ENCODE measurements around the gene GPBP1. TPM values are rescaled to one million over a fixed set of nuclear protein-coding genes. Genes with fewer than 3 reads are reported as not detected.

GPBP1 gene
- total and polyA plus RNA-seq, 9 of the 15 experiments (the other 6 are each of a cell fraction or from before 2014, with no cell fraction given): 31.0 to 109 (median 68.4) TPM

DNA sequence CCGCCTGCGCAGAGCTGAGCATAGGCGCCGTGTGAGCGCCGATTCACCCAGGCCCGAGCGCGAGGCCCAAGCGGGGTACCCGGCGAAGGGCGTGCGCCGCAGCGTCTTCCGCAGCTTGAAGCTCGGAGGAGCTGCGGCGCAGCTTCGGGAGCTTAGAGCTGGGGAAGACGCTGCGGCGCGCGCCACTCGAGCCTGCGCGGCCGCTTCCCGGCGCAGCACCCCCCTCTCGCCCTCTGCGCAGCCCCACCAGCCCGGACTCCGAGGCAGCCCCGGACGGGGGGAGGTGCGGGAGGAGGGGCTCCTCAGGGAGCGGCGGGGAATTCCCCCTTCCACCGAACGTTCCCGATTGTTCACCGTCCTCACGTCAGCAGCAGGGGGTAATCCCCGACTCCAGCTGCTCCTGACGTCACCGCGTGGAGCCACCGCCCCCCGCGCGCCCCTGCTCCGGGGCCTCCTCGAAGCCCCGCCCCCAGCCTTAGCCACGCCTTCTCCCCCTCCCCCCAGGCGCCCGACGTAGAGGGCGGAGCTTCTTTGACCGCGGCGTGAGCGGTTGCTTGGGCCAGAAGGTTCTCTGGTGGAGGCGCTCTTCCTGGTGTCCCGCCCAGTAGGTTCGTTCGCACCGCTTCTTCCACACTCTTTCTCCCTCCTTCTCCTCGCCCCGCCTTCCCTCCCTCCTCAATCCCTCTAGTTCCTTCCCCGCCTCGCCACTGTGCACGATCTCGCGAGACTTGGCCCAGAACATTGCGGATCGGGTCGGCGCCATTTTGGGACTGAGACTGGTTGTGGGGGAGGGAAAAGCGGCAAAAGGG is at the start of gene GPBP1 (continued):
- TF ChIP-seq AFF4 (CRISPR knock-in tag; IDR thresholded peaks at IDR 0.05) (peak; percentile 41; the same call in 1 of the 2 replicates), POLR2AphosphoS5 (IDR thresholded peaks at IDR 0.05; ENCODE audit: control insufficient read depth, insufficient read depth, low read depth, low read length) (peak; percentile 67; the same call in 1 of the 2 replicates), ZFP36 (IDR thresholded peaks at IDR 0.05; ENCODE audit: low read depth, low read length, partially characterized antibody) (no peak), PCBP2 (IDR thresholded peaks at IDR 0.05; ENCODE audit: low read depth, low read length, poor library complexity, severe bottlenecking) (no peak), TOE1 (IDR thresholded peaks at IDR 0.05; ENCODE audit: borderline replicate concordance) (no peak; the same call in 1 of the 2 replicates), TOE1 (CRISPR knock-in tag; IDR thresholded peaks at IDR 0.05; ENCODE audit: borderline replicate concordance, low read depth) (no peak), HDAC6 (IDR thresholded peaks at IDR 0.05; ENCODE audit: low read depth, low read length) (no peak), NRF1 (conservative IDR thresholded peaks at IDR 0.05 in 1 of 2, IDR thresholded peaks at IDR 0.05 in 1 of 2) (peak; percentile 93 to 94), HMGN3 (IDR thresholded peaks at IDR 0.05; ENCODE audit: borderline replicate concordance, extremely low read depth, insufficient read length, low read depth, low read length) (peak; percentile 94), MTA3 (IDR thresholded peaks at IDR 0.05; ENCODE audit: borderline replicate concordance) (peak; percentile 28; the same call in 1 of the 2 replicates), CCNT2 (IDR thresholded peaks at IDR 0.05; ENCODE audit: borderline replicate concordance, extremely low read depth, insufficient read length, low read depth, low read length) (peak; percentile 84), ZNF740 (CRISPR knock-in tag; IDR thresholded peaks at IDR 0.05) (peak; percentile 72), ZNF740 (tag; IDR thresholded peaks at IDR 0.05) (no peak; a peak in 1 of 4 replicates), HEY1 (CRISPR knock-in tag; IDR thresholded peaks at IDR 0.05; ENCODE audit: borderline replicate concordance) (no peak), MAZ (CRISPR knock-in tag; conservative IDR thresholded peaks at IDR 0.05 in 1 of 2, IDR thresholded peaks at IDR 0.05 in 1 of 2) (peak; percentile 91 to 94)
- TF ChIP-seq, protein P1, sequence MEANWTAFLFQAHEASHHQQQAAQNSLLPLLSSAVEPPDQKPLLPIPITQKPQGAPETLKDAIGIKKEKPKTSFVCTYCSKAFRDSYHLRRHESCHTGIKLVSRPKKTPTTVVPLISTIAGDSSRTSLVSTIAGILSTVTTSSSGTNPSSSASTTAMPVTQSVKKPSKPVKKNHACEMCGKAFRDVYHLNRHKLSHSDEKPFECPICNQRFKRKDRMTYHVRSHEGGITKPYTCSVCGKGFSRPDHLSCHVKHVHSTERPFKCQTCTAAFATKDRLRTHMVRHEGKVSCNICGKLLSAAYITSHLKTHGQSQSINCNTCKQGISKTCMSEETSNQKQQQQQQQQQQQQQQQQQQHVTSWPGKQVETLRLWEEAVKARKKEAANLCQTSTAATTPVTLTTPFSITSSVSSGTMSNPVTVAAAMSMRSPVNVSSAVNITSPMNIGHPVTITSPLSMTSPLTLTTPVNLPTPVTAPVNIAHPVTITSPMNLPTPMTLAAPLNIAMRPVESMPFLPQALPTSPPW (CRISPR knock-in tag; IDR thresholded peaks at IDR 0.05): peak; percentile 95
- TF ChIP-seq, protein P2, sequence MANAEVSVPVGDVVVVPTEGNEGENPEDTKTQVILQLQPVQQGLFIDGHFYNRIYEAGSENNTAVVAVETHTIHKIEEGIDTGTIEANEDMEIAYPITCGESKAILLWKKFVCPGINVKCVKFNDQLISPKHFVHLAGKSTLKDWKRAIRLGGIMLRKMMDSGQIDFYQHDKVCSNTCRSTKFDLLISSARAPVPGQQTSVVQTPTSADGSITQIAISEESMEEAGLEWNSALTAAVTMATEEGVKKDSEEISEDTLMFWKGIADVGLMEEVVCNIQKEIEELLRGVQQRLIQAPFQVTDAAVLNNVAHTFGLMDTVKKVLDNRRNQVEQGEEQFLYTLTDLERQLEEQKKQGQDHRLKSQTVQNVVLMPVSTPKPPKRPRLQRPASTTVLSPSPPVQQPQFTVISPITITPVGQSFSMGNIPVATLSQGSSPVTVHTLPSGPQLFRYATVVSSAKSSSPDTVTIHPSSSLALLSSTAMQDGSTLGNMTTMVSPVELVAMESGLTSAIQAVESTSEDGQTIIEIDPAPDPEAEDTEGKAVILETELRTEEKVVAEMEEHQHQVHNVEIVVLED (CRISPR knock-in tag; IDR thresholded peaks at IDR 0.05): peak; percentile 51; the same call in 1 of the 2 replicates
